Erythroblast (primary cell): ENCODE results near the gene MYO16.

Source experiments
- GATA1 ChIP-seq: IDR thresholded peaks from 2 replicates; pipeline ENCODE4 v1.6.1; 2011; ENCODE audit warnings: low read depth, mild to moderate bottlenecking, control low read depth, low read length, moderate library complexity
- POLR2A ChIP-seq: IDR thresholded peaks from 2 replicates; pipeline ENCODE4 v1.6.1; 2011; ENCODE audit warnings: mild to moderate bottlenecking, low read length

GRCh38 chr13:109152941-109153340 is 523.5 kb downstream of the MYO16 start:
- no peak for TF ChIP-seq POLR2A
- TF ChIP-seq GATA1 = no peak
